Body of pancreas (tissue), 4 donors: ENCODE measurements around the gene MAML2.

Experiments used
- POLR2A ChIP-seq, 3 donors: fragments of 450-650 bp; IDR thresholded peaks; one replicate each; pipeline ENCODE4 v1.6.1; 2016; ENCODE audit warnings: antibody characterized with exemption in 3 of 3, mild to moderate bottlenecking in 2 of 3
- TF ChIP-seq, protein P1 (sequence below), 7 experiments: fragments of 450-650 bp in 4 of 7; fragments of 200-600 bp in 3 of 7; sonication (generic) in 3 of 7; IDR thresholded peaks; one replicate each; pipeline ENCODE4 v1.5.1; 2016 to 2019; ENCODE audit warnings: antibody characterized with exemption in 7 of 7

DNA sequence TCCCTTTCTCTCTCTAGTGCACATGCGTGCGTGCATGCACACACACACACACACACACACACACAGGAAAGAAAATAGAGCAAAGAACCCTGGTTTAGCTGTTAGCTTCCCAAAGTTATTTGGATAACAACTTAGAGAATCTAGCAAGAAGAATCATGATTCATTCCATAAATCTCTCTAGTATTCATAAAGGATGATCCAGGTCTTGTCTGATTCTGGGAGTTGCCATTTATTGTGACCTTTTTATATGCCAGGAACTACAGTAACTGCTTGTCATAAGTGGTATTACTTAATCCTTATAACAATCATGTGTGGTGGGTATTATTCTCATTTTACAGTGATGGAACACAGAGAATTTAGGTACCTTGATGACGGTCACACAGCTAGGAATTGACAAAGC lies 277.6 kb downstream of the MAML2 start:
- TF ChIP-seq, protein P1, sequence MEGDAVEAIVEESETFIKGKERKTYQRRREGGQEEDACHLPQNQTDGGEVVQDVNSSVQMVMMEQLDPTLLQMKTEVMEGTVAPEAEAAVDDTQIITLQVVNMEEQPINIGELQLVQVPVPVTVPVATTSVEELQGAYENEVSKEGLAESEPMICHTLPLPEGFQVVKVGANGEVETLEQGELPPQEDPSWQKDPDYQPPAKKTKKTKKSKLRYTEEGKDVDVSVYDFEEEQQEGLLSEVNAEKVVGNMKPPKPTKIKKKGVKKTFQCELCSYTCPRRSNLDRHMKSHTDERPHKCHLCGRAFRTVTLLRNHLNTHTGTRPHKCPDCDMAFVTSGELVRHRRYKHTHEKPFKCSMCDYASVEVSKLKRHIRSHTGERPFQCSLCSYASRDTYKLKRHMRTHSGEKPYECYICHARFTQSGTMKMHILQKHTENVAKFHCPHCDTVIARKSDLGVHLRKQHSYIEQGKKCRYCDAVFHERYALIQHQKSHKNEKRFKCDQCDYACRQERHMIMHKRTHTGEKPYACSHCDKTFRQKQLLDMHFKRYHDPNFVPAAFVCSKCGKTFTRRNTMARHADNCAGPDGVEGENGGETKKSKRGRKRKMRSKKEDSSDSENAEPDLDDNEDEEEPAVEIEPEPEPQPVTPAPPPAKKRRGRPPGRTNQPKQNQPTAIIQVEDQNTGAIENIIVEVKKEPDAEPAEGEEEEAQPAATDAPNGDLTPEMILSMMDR (IDR thresholded peaks at IDR 0.05) = no peak
- TF ChIP-seq POLR2A (IDR thresholded peaks at IDR 0.05) = no peak
